ENCODE results near the gene RAB15.
A peak's percentile ranks its signal among the peaks of the same experiment; 100 is the strongest.
"Not testable (repeated sequence)": the region's sequence is repeated elsewhere in the genome, so short reads cannot be mapped to it uniquely, and the experiment has no call there.

The RAB15 gene

DNA sequence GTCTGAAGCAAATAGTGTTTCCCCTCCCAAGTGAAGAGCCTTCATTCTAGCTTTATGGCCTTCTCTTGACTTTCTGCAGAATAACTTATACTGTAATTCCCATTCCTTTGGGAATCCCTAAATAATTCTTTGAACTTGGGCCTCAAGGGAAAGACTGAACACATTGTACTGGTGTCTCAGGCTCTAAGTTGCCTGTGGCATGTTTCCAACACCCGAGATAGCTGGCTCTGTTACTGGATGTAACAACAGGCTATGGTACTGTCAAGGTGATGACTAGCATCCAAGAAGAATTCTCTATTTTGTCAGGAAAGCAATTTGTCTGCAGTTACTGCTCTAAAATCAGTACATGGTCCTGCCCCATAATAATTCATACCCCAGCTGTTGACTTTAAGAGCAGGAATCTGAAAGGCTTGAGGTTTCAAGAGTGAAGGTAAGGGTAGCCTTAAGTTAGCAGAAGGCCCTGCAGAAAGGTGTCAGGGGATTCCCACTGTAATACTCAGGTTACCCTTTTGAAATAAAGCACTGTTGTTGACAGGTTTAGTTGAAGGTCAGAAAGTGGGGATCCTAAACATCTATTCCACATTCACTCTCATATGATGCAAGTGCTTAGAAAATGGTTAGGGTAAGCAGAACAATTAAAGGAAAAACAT lies 34.8 kb downstream of the RAB15 start:
- DNase-seq = no peak

DNA sequence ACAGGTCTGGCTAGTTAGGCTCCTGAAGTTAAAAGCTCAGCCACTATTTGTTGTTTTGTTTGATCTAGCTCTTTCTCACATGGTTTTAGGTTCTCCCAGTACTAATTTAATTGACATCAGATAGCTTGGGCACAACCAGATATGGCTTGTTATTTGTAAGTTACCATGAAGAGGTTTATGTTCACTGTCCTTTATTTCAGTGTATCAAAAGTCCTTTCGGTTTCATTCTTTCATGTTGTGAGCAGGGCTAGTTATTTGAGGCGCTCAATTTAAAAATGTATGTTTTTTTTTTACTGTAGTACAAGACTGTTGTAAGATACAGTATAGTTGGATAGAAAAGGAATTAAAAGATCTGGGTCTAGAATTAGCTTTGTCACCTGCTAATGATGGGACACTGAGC lies 36.6 kb downstream of the RAB15 start:
- DNase-seq = no peak

DNA sequence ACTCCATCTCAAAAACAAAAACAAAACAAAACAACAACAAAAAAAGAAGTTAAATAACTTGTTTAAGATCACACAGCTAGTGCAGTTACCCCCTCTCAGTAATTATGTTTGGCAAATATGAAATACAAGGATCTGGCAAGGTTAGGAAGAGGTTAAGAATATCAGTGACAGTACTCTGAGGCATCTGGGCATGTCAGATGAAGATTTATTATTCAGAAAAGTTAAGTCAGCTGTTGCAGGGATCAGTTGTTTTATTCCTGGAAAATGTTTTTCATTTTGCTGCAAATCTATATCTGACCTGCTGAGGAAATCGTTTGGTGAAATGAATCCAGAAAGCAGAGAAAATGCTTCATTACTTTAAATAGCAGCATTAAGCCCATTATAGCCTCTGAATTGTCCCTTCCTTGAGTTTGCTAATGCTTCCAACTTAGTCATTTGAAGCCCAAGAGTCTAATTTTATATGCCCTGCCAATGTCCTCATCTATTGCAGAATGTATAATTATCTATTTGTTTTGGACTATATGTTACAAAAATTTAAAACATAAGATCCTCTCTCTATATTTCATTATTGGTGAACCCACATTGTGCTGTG lies 37.7 kb downstream of the RAB15 start:
- DNase-seq = no peak

DNA sequence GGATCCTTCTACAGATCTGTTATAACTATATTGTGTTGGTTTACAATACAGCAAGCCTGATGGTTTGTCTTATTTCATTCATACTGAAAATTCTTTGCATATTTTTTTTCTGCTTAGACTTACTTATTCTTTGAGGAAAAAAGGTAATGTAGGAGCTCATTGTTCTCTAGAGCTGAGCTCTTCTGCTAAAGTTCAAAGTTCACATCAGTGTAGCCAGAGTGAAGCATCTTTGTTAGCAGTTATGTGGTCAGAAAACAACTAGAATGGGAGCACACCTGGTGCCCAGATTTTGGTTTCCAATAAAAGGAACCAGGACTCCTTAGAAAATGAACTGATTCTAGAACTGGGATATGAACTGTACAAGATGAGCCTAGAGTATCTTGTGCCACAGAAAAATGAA lies 39.9 kb downstream of the RAB15 start:
- DNase-seq = no peak

DNA sequence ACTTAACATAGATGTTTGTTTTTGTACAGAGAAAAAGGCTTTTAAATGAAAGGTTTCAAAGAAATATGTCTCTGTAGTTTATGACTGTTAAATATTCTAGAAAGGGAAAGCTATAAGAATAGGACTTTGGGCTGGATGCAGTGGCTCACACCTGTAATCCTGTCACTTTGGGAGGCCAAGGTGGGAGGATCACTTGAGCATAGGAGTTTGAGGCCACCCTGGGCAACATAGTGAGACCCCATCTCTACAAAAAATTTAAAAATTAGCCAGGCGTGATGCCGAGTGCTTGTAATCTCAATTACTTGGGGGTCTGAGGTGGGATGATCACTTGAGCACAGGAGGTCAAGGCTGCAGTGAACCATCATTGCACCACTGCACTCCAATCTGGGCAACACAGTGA lies 41.0 kb downstream of the RAB15 start:
- no peak for DNase-seq

- DNase-seq = no peak
Measured at GRCh38 chr14:64930085-64930843, 41.9 kb downstream of the RAB15 start.

DNA sequence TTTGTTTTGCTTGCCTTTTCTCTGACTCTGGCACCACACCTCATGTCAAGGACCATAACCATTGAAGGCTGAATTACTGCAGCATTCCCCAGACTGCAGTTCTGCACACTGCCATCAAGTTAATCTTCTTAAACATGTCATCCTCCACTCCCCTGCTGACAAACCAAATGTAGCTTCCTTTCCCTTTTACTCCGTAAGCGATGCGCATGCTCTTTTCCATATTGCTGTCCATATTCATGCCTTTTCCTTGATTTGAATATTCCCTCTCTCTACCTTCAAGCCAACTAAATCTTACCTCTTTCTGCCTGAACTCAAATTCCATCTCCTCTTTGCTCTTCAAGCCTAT lies 43.1 kb downstream of the RAB15 start:
- DNase-seq = no peak

DNA sequence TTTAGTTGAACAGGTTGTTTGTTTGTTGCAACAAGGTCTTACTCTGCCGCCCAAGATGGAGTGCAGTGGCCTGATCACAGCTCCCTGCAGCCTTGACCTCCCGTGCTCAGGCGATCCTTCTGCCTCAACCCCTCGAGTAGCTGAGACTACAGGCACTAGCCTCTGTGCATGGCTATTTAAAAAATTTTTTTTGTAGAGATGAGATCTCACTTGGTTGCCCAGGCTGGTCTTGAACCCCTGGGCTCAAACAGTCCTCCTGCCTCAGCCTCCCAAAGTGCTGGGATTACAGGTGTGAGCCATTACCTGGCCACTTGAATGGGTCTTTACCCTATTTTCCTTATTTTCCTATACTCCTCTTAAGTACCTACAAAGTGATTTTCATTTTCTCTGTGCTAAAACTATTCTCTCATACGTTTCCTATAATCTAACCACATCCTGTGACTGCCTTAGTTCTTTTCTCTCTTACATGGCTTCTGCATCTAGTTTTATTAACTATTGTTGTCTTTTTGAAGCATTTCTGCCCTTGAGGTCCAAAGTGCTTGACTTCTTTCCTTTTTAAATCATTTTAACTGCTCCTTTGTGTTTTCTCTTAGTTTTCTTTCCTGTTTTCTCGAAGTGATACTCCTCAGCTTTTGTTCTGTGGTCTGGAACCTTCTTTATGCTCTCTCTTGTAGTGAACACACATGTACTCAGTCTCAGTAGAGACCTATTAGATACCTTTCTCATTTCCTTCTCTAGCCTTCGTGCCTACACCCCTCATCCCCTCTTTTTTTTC lies 43.7 kb downstream of the RAB15 start:
- no peak for DNase-seq

- no peak for DNase-seq
Measured at GRCh38 chr14:64927031-64927430, 45.1 kb downstream of the RAB15 start.

- DNase-seq = no peak
Measured at GRCh38 chr14:64926398-64926995, 45.6 kb downstream of the RAB15 start.

DNA sequence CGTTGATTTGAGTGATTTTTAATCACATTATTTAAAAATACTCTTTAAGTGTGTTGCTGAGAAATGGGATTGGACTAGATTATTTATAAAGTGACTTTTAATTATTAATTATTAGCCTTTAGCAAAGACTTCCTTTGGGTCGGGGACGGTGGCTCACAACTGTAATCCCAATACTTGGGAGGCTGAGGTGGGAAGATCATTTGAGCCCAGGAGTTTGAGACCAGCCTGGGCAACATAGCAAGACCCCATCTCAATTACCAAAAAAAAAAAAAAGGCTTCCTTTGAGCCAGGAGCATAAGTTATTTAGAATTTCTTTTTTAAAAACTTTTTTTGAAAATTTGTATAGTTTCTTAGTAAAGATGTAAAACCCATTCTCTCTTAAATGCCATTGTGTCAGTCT lies 49.1 kb downstream of the RAB15 start:
- DNase-seq = no peak

GRCh38 chr14:64920465-64920864 lies 51.7 kb downstream of the RAB15 start:
- DNase-seq = no peak

DNA sequence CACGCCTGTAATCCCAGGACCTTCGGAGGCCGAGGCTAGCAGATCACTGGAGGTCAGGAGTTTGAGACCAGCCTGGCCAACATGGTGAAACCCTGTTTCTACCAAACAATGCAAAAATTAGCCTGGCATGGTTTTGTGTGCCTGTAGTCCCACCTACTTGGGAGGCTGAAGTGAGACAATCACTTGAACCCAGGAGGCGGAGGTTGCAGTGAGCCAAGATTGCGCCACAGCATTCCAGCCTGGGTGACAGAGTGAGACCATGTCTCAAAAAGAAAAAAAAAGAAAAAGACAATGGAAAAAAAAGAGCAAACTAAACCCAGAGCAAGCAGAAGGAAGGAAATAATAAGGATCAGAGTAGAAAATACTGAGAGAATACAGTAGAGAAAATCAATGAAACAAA lies 52.5 kb downstream of the RAB15 start:
- no peak for DNase-seq

DNA sequence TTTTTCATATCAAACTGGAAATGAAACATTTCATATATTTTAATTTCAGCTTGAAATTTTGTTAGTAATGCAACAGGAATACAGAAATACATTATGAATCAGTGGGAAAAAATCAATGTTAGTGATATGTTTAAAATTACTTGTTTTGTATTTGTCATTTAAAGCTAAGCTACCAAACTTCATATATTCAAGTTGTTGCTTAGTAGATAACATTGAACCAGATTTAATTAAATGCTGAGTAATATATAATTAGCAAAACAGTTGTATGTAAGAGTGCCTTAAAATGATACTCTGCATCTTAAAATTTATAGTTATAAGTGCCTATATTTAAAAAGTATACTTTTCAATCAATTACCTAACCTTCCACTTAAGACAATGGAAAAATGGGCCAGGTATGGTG lies 52.9 kb downstream of the RAB15 start:
- DNase-seq = no peak

DNA sequence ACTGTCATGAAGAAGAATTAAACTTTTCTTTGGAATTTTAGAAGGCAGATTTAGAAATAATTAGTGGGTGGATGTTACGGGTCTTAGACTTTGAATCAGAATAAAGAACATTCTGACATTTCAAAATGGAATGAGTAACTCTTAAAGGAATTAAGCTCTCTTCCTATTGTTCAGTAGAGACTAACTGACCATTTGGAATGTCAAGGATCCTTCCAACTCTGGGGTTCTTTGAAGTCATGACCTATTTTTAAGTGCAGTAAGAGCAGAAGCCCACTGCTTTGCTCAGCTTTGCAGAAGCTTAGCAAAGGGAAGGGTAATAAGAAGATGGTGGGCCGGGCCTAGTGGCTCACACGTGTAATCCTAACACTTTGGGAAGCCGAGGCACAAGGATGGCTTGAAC lies 53.9 kb downstream of the RAB15 start:
- no peak for DNase-seq

DNA sequence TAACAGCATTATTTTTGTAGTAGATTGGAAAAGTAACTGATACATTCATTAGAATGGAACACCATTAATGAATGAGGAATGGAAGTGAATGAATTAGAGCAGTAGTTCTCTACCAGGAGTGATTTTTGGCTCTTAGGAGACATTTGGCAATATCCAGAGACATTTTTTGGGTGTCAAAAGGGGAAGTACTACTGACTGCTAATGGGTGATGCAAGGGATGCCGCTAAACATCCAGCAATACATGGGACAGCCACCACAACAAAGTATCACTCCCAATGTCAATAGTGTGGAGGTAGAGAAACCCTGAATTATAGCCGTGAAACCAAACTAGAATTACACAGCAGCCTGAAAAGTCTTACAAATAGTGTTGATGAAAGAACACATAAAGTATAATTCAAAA lies 56.3 kb downstream of the RAB15 start:
- DNase-seq = no peak

GRCh38 chr14:64915029-64915424 lies 57.1 kb downstream of the RAB15 start:
- no peak for DNase-seq

DNA sequence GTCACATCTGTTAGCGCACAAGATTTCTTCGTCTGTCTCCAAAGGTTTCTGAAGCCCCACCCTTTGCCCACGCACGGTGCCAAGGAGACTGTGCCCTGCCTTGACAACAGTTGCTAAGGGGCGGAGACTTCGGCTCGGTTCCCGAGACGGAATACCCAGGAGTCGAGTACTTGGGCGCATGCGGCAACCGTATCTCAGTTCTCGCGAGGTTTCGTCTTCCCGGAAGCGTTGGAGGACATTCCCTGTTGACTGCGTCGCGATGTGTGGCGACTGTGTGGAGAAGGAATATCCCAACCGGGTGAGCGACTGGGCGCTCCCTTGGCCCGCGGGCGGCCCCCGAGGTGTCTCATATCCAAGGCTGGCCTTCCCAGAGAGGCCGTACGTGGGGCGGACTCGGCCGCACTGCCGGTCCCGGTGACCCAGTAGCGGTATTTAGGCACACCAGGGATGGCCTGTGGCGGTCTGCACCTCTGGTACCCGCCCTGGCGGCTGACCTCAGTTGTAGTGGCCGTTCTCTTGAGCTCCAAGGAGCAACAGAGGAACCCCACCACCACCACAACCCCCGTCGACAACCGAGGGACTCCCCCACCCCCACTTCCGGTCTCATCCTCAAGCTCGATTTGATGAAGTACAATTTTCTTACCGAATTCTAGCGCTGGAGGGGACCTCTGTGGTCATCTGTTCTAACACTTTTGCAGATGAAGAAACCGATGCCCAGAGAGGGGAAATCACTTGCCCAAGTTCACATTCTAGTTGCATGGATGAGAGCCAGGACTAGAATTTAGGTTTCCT lies 57.7 kb downstream of the RAB15 start, which contains the start of gene CHURC1:
TSS of gene CHURC1 (plus strand) at position 219 of the 792 bp plus-strand sequence. CDS start at position 260, 41 bp downstream.
- peak; percentile 95 for DNase-seq

- not testable (repeated sequence) for DNase-seq
Measured at GRCh38 chr14:64913477-64913876, 58.7 kb downstream of the RAB15 start.

GRCh38 chr14:64912261-64912660 lies 59.9 kb downstream of the RAB15 start:
- no peak for DNase-seq

- no peak for DNase-seq
Measured at GRCh38 chr14:64910847-64911495, 61.2 kb downstream of the RAB15 start.

GRCh38 chr14:64906022-64906421 lies 66.1 kb downstream of the RAB15 start:
- no peak for DNase-seq

Data from NCI-H1436 treated with DMSO at 0.1 percent for 48 hours (cell line).